CD14-positive monocyte (primary cell): Measurements from ENCODE around the gene KMT2A. TPM values are rescaled to one million over a fixed set of nuclear protein-coding genes. Genes with fewer than 3 reads are reported as not detected.

Experiments
- DNase-seq, 3 donors: peaks; one replicate each; pipeline ENCODE4 v3.0.0-alpha.2; 2011 to 2022
- H2AFZ ChIP-seq: 2 replicates; pipeline ENCODE4 v1.6.0; 2012; ENCODE audit warnings: mild to moderate bottlenecking, low read depth, low read length, inconsistent platforms; ENCODE audit not compliant: insufficient read depth, poor library complexity, severe bottlenecking
- H3K27ac ChIP-seq, 2 donors: 1 replicate in 1 of 2; 2 replicates in 1 of 2; pipeline ENCODE4 v1.5.1; 2012 to 2013; ENCODE audit warnings: low read length in 2 of 2, control low read depth in 1 of 2, inconsistent platforms in 1 of 2, low read depth in 1 of 2, mild to moderate bottlenecking in 1 of 2
- H3K27me3 ChIP-seq, 2 donors: one replicate each; pipeline versions ENCODE4 v1.6.0 to v1.6.1; 2011 to 2013; ENCODE audit warnings: low read length in 2 of 2; ENCODE audit not compliant: control insufficient read depth in 2 of 2, insufficient read depth in 2 of 2
- H3K36me3 ChIP-seq, 2 donors: replicated peaks in 1 of 2; 1 replicate in 1 of 2; 2 replicates in 1 of 2; pipeline versions ENCODE4 v1.5.1 to v1.6.1; 2012 to 2013; ENCODE audit warnings: low read length in 2 of 2, control low read depth in 1 of 2, inconsistent platforms in 1 of 2, mild to moderate bottlenecking in 1 of 2; ENCODE audit not compliant: insufficient read depth in 2 of 2, control insufficient read depth in 1 of 2
- H3K4me1 ChIP-seq, 2 donors: 1 replicate in 1 of 2; 2 replicates in 1 of 2; pipeline versions ENCODE4 v1.5.1 to v1.6.1; 2012 to 2013; ENCODE audit warnings: low read length in 2 of 2, control low read depth in 1 of 2, inconsistent platforms in 1 of 2, mild to moderate bottlenecking in 1 of 2, moderate library complexity in 1 of 2; ENCODE audit not compliant: insufficient read depth in 2 of 2, control insufficient read depth in 1 of 2
- H3K4me2 ChIP-seq: replicated peaks from 2 replicates; pipeline ENCODE3; 2012; ENCODE audit warnings: low read length, moderate library complexity, mild to moderate bottlenecking; ENCODE audit not compliant: poor library complexity, severe bottlenecking; ENCODE audit errors: extremely low read depth
- H3K4me3 ChIP-seq, 3 experiments: fragments of 200-600 bp in 1 of 3; sonication (generic) in 1 of 3; replicated peaks in 1 of 3; 1 replicate in 2 of 3; 2 replicates in 1 of 3; pipeline ENCODE4 v1.5.1; 2011 to 2013; ENCODE audit warnings: low read length in 3 of 3, mild to moderate bottlenecking in 3 of 3, control low read depth in 2 of 3, low read depth in 2 of 3, inconsistent platforms in 1 of 3, moderate library complexity in 1 of 3
- H3K79me2 ChIP-seq: 2 replicates; pipeline ENCODE4 v1.6.0; 2012; ENCODE audit warnings: mild to moderate bottlenecking, control low read depth, inconsistent platforms, low read length, moderate library complexity; ENCODE audit not compliant: insufficient read depth
- H3K9ac ChIP-seq: 2 replicates; pipeline ENCODE4 v1.6.0; 2017; ENCODE audit warnings: low read length, mild to moderate bottlenecking; ENCODE audit not compliant: insufficient read depth, poor library complexity, severe bottlenecking
- H3K9me3 ChIP-seq, 2 donors: replicated peaks in 1 of 2; 1 replicate in 1 of 2; 2 replicates in 1 of 2; pipeline versions ENCODE4 v1.5.1 to v1.6.1; 2012 to 2013; ENCODE audit warnings: low read length in 2 of 2, control low read depth in 1 of 2; ENCODE audit not compliant: control insufficient read depth in 1 of 2, insufficient read depth in 1 of 2
- H4K20me1 ChIP-seq: 2 replicates; pipeline ENCODE4 v1.6.0; 2012; ENCODE audit warnings: mild to moderate bottlenecking, low read length, control low read depth, moderate library complexity; ENCODE audit not compliant: insufficient read depth
- H3K27ac Mint-ChIP-seq, 7 donors: one replicate each; pipeline ENCODE4 v1.8.0; 2020; ENCODE audit warnings: mild to moderate bottlenecking in 7 of 7, mixed read lengths in 7 of 7, moderate library complexity in 6 of 7, inconsistent platforms in 2 of 7
- H3K27me3 Mint-ChIP-seq, 3 donors: one replicate each; pipeline ENCODE4 v1.8.0; 2021 to 2022; ENCODE audit warnings: low read depth in 3 of 3, mild to moderate bottlenecking in 3 of 3, mixed read lengths in 3 of 3, moderate library complexity in 3 of 3, inconsistent platforms in 1 of 3
- H3K36me3 Mint-ChIP-seq, 2 donors: one replicate each; pipeline ENCODE4 v1.8.0; 2020; ENCODE audit warnings: mixed read lengths in 2 of 2, inconsistent platforms in 1 of 2, mild to moderate bottlenecking in 1 of 2
- H3K4me1 Mint-ChIP-seq: one replicate; pipeline ENCODE4 v1.8.0; 2020; ENCODE audit warnings: mild to moderate bottlenecking, mixed read lengths
- H3K4me3 Mint-ChIP-seq, 2 donors: one replicate each; pipeline ENCODE4 v1.8.0; 2020; ENCODE audit warnings: mild to moderate bottlenecking in 2 of 2, mixed read lengths in 2 of 2, moderate library complexity in 1 of 2
- H3K9me3 Mint-ChIP-seq, 7 donors: one replicate each; pipeline ENCODE4 v1.8.0; 2020 to 2022; ENCODE audit warnings: mixed read lengths in 7 of 7, mild to moderate bottlenecking in 6 of 7, moderate library complexity in 6 of 7, inconsistent platforms in 2 of 7
- CTCF ChIP-seq: fragments of 200-600 bp; IDR thresholded peaks from one replicate; pipeline ENCODE4 v1.8.0; 2022; ENCODE audit warnings: antibody characterized with exemption, mild to moderate bottlenecking
- WGBS: methylation state at CpG from one replicate; pipeline ENCODE4 v1.1.5; 2013; ENCODE audit warnings: missing lambda C conversion rate; ENCODE audit not compliant: insufficient coverage; 5-methylcytosine and 5-hydroxymethylcytosine counted together
- intact Hi-C, 2 donors: fragments of 100-400 bp; cut with micrococcal nuclease; formaldehyde crosslinking; loops; one replicate each; pipeline versions ENCODE4 v1.15.0 to v1.15.1; 2023
- polyA plus RNA-seq, 3 donors: library from polyadenylated mRNA; depleted of rRNA in 1 of 3; unstranded in 2 of 3; stranded (reverse) in 1 of 3; fragments of 300-500 nt in 2 of 3; fragments of >200 nt in 1 of 3; fragmentation: Illumina TruSeq in 2 of 3; gene quantifications; 1 replicate in 2 of 3; 2 replicates in 1 of 3; pipeline ENCODE4 v1.2.3, GENCODE V29; 2012 to 2021

KMT2A gene
- polyA plus RNA-seq, 3 donors, result 3.3 to 21.7 (median 3.5) TPM

GRCh38 chr11:118574636-118575035 lies 138.3 kb downstream of the KMT2A start:
- Histone ChIP-seq H2AFZ (no peak overlapping the region), H3K27me3 (no peaks in the 10 kb centered on the region), H3K4me1 (peaks cover 16 to 33% of the 10 kb centered on the region in 2 donors), H3K27ac (no peak overlapping the region), H3K36me3 (peaks cover 5 to 18% of the 10 kb centered on the region in 2 donors), H4K20me1 (peaks cover 61% of the 10 kb centered on the region), H3K79me2 (peaks cover 79% of the 10 kb centered on the region), H3K4me3 (no peak overlapping the region), H3K9ac (no peak overlapping the region), H3K9me3 (no peaks in the 10 kb centered on the region), H3K4me2 (no peak overlapping the region)
- no peak for TF ChIP-seq CTCF
- Mint-ChIP-seq H3K4me3 (no peak overlapping the region), H3K27ac (peak overlapping the region in 3 of 7 donors; percentile 17 to 46 (median 42)), H3K36me3 (peaks cover 8 to 15% of the 10 kb centered on the region in 2 donors), H3K9me3 (no peaks in the 10 kb centered on the region), H3K27me3 (peaks cover 0 to 2% (median 0%) of the 10 kb centered on the region in 3 donors), H3K4me1 (peaks cover 44% of the 10 kb centered on the region)
- WGBS, result no CpG with 5 or more reads among the region's 7 CpGs
- DNase-seq, result no peak
- intact Hi-C loops, result no loop called here

Other genes with a start within 250 kb of the KMT2A start
- 100 to 1,000 TPM; 316 to 968 (median 748) TPM for gene JAML, start 211.5 kb upstream of the KMT2A start, polyA plus RNA-seq
- gene MPZL3, start 184.1 kb upstream of the KMT2A start, polyA plus RNA-seq, result 1 to 10 TPM; 4.2 to 8.5 (median 8.0) TPM
- gene MPZL2, start 172.2 kb upstream of the KMT2A start, polyA plus RNA-seq, result 10 to 100 TPM in 2 of 3 donors, 1 to 10 TPM in 1; 8.0 to 18.6 (median 14.2) TPM
- gene CD3E, start 131.8 kb upstream of the KMT2A start, polyA plus RNA-seq, result 1 to 10 TPM in 2 of 3 donors, under 1 TPM in 1; 0.12 to 1.6 (median 1.5) TPM
- 1 to 10 TPM in 2 of 3 donors, not detected in 1; 2.2 to 3.1 TPM for gene CD3D, start 93.8 kb upstream of the KMT2A start, polyA plus RNA-seq
- 1 to 10 TPM in 1 of 3 donors, under 1 TPM in 1, not detected in 1; 0.84 to 1.9 TPM for gene CD3G, start 92.1 kb upstream of the KMT2A start, polyA plus RNA-seq
- gene UBE4A, start 76.9 kb upstream of the KMT2A start, polyA plus RNA-seq, result 10 to 100 TPM; 21.6 to 33.9 (median 22.7) TPM
- gene ATP5MG, start 34.9 kb upstream of the KMT2A start, polyA plus RNA-seq, result 100 to 1,000 TPM; 257 to 688 (median 648) TPM
- not detected for gene TTC36, start 91.0 kb downstream of the KMT2A start, polyA plus RNA-seq
- under 1 TPM in 1 of 3 donors, not detected in 2; 0.57 TPM for gene TMEM25, start 94.7 kb downstream of the KMT2A start, polyA plus RNA-seq
- gene IFT46, start 129.4 kb downstream of the KMT2A start, polyA plus RNA-seq, result 1 to 10 TPM; 2.8 to 5.8 (median 4.8) TPM
- gene ARCN1, start 135.9 kb downstream of the KMT2A start, polyA plus RNA-seq, result 100 to 1,000 TPM in 1 of 3 donors, 10 to 100 TPM in 2; 36.1 to 101 (median 79.7) TPM
- under 1 TPM in 1 of 3 donors, not detected in 2; 0.17 TPM for gene PHLDB1, start 171.1 kb downstream of the KMT2A start, polyA plus RNA-seq
- gene TREH, start 243.2 kb downstream of the KMT2A start, polyA plus RNA-seq, result not detected